CD14-positive monocyte (primary cell): ENCODE data around the gene BEST2. TPM values are rescaled to one million over a fixed set of nuclear protein-coding genes. Genes with fewer than 3 reads are reported as not detected.
A peak's percentile ranks its signal among the peaks of the same experiment; 100 is the strongest.

Source experiments
- DNase-seq, 3 donors: peaks; one replicate each; pipeline ENCODE4 v3.0.0-alpha.2; 2011 to 2022
- H2AFZ ChIP-seq: 2 replicates; pipeline ENCODE4 v1.6.0; 2012; ENCODE audit warnings: mild to moderate bottlenecking, low read depth, low read length, inconsistent platforms; ENCODE audit not compliant: insufficient read depth, poor library complexity, severe bottlenecking
- H3K27ac ChIP-seq, 2 donors: 1 replicate in 1 of 2; 2 replicates in 1 of 2; pipeline ENCODE4 v1.5.1; 2012 to 2013; ENCODE audit warnings: low read length in 2 of 2, control low read depth in 1 of 2, inconsistent platforms in 1 of 2, low read depth in 1 of 2, mild to moderate bottlenecking in 1 of 2
- H3K27me3 ChIP-seq, 2 donors: one replicate each; pipeline versions ENCODE4 v1.6.0 to v1.6.1; 2011 to 2013; ENCODE audit warnings: low read length in 2 of 2; ENCODE audit not compliant: control insufficient read depth in 2 of 2, insufficient read depth in 2 of 2
- H3K36me3 ChIP-seq, 2 donors: replicated peaks in 1 of 2; 1 replicate in 1 of 2; 2 replicates in 1 of 2; pipeline versions ENCODE4 v1.5.1 to v1.6.1; 2012 to 2013; ENCODE audit warnings: low read length in 2 of 2, control low read depth in 1 of 2, inconsistent platforms in 1 of 2, mild to moderate bottlenecking in 1 of 2; ENCODE audit not compliant: insufficient read depth in 2 of 2, control insufficient read depth in 1 of 2
- H3K4me1 ChIP-seq, 2 donors: 1 replicate in 1 of 2; 2 replicates in 1 of 2; pipeline versions ENCODE4 v1.5.1 to v1.6.1; 2012 to 2013; ENCODE audit warnings: low read length in 2 of 2, control low read depth in 1 of 2, inconsistent platforms in 1 of 2, mild to moderate bottlenecking in 1 of 2, moderate library complexity in 1 of 2; ENCODE audit not compliant: insufficient read depth in 2 of 2, control insufficient read depth in 1 of 2
- H3K4me2 ChIP-seq: replicated peaks from 2 replicates; pipeline ENCODE3; 2012; ENCODE audit warnings: low read length, moderate library complexity, mild to moderate bottlenecking; ENCODE audit not compliant: poor library complexity, severe bottlenecking; ENCODE audit errors: extremely low read depth
- H3K4me3 ChIP-seq, 3 experiments: fragments of 200-600 bp in 1 of 3; sonication (generic) in 1 of 3; replicated peaks in 1 of 3; 1 replicate in 2 of 3; 2 replicates in 1 of 3; pipeline ENCODE4 v1.5.1; 2011 to 2013; ENCODE audit warnings: low read length in 3 of 3, mild to moderate bottlenecking in 3 of 3, control low read depth in 2 of 3, low read depth in 2 of 3, inconsistent platforms in 1 of 3, moderate library complexity in 1 of 3
- H3K79me2 ChIP-seq: 2 replicates; pipeline ENCODE4 v1.6.0; 2012; ENCODE audit warnings: mild to moderate bottlenecking, control low read depth, inconsistent platforms, low read length, moderate library complexity; ENCODE audit not compliant: insufficient read depth
- H3K9ac ChIP-seq: 2 replicates; pipeline ENCODE4 v1.6.0; 2017; ENCODE audit warnings: low read length, mild to moderate bottlenecking; ENCODE audit not compliant: insufficient read depth, poor library complexity, severe bottlenecking
- H3K9me3 ChIP-seq, 2 donors: replicated peaks in 1 of 2; 1 replicate in 1 of 2; 2 replicates in 1 of 2; pipeline versions ENCODE4 v1.5.1 to v1.6.1; 2012 to 2013; ENCODE audit warnings: low read length in 2 of 2, control low read depth in 1 of 2; ENCODE audit not compliant: control insufficient read depth in 1 of 2, insufficient read depth in 1 of 2
- H4K20me1 ChIP-seq: 2 replicates; pipeline ENCODE4 v1.6.0; 2012; ENCODE audit warnings: mild to moderate bottlenecking, low read length, control low read depth, moderate library complexity; ENCODE audit not compliant: insufficient read depth
- H3K27ac Mint-ChIP-seq, 7 donors: one replicate each; pipeline ENCODE4 v1.8.0; 2020; ENCODE audit warnings: mild to moderate bottlenecking in 7 of 7, mixed read lengths in 7 of 7, moderate library complexity in 6 of 7, inconsistent platforms in 2 of 7
- H3K27me3 Mint-ChIP-seq, 3 donors: one replicate each; pipeline ENCODE4 v1.8.0; 2021 to 2022; ENCODE audit warnings: low read depth in 3 of 3, mild to moderate bottlenecking in 3 of 3, mixed read lengths in 3 of 3, moderate library complexity in 3 of 3, inconsistent platforms in 1 of 3
- H3K36me3 Mint-ChIP-seq, 2 donors: one replicate each; pipeline ENCODE4 v1.8.0; 2020; ENCODE audit warnings: mixed read lengths in 2 of 2, inconsistent platforms in 1 of 2, mild to moderate bottlenecking in 1 of 2
- H3K4me1 Mint-ChIP-seq: one replicate; pipeline ENCODE4 v1.8.0; 2020; ENCODE audit warnings: mild to moderate bottlenecking, mixed read lengths
- H3K4me3 Mint-ChIP-seq, 2 donors: one replicate each; pipeline ENCODE4 v1.8.0; 2020; ENCODE audit warnings: mild to moderate bottlenecking in 2 of 2, mixed read lengths in 2 of 2, moderate library complexity in 1 of 2
- H3K9me3 Mint-ChIP-seq, 7 donors: one replicate each; pipeline ENCODE4 v1.8.0; 2020 to 2022; ENCODE audit warnings: mixed read lengths in 7 of 7, mild to moderate bottlenecking in 6 of 7, moderate library complexity in 6 of 7, inconsistent platforms in 2 of 7
- CTCF ChIP-seq: fragments of 200-600 bp; IDR thresholded peaks from one replicate; pipeline ENCODE4 v1.8.0; 2022; ENCODE audit warnings: antibody characterized with exemption, mild to moderate bottlenecking
- WGBS: methylation state at CpG from one replicate; pipeline ENCODE4 v1.1.5; 2013; ENCODE audit warnings: missing lambda C conversion rate; ENCODE audit not compliant: insufficient coverage; 5-methylcytosine and 5-hydroxymethylcytosine counted together
- intact Hi-C, 2 donors: fragments of 100-400 bp; cut with micrococcal nuclease; formaldehyde crosslinking; loops; one replicate each; pipeline versions ENCODE4 v1.15.0 to v1.15.1; 2023
- polyA plus RNA-seq, 3 donors: library from polyadenylated mRNA; depleted of rRNA in 1 of 3; unstranded in 2 of 3; stranded (reverse) in 1 of 3; fragments of 300-500 nt in 2 of 3; fragments of >200 nt in 1 of 3; fragmentation: Illumina TruSeq in 2 of 3; gene quantifications; 1 replicate in 2 of 3; 2 replicates in 1 of 3; pipeline ENCODE4 v1.2.3, GENCODE V29; 2012 to 2021

BEST2 gene
- polyA plus RNA-seq, 3 donors, result not detected

GRCh38 chr19:12800923-12801465 is 49.4 kb downstream of the BEST2 start:
- Histone ChIP-seq H4K20me1 (peaks cover 2% of the 10 kb centered on the region), H3K4me3 (peak overlapping the region; percentile 44 to 81 (median 45)), H3K27ac (no peak overlapping the region), H3K9me3 (no peaks in the 10 kb centered on the region), H3K4me1 (peaks cover 25 to 32% of the 10 kb centered on the region in 2 donors), H3K27me3 (peaks cover 4 to 34% of the 10 kb centered on the region in 2 donors), H3K9ac (peak overlapping the region; percentile 68), H3K79me2 (no peaks in the 10 kb centered on the region), H3K4me2 (peak overlapping the region; percentile 80), H2AFZ (peak overlapping the region; percentile 84), H3K36me3 (no peaks in the 10 kb centered on the region)
- Mint-ChIP-seq H3K36me3 (peaks cover 8 to 24% of the 10 kb centered on the region in 2 donors), H3K4me1 (peaks cover 28% of the 10 kb centered on the region), H3K27me3 (peaks cover 14 to 31% (median 25%) of the 10 kb centered on the region in 3 donors), H3K4me3 (peak overlapping the region; percentile 82 to 91), H3K27ac (peak overlapping the region in 2 of 7 donors; percentile 25 to 43), H3K9me3 (peaks cover 0 to 6% (median 2%) of the 10 kb centered on the region in 7 donors)
- WGBS, result 16% methylated on average over 37 of the region's 38 CpGs
- no peak for TF ChIP-seq CTCF
- peak in 1 of 3 donors; percentile 32 for DNase-seq
- intact Hi-C loops, result no loop called here

GRCh38 chr19:12801466-12802266 is 50.1 kb downstream of the BEST2 start, which contains the start of the genes PRDX2 and THSD8:
Gene PRDX2, minus strand, starts transcription at chr19:12801800. Its CDS starts 539 bp downstream, at chr19:12801261.
Gene THSD8, plus strand, starts transcription at chr19:12802069. Its CDS starts 3 bp downstream, at chr19:12802072.
- H3K9me3 Mint-ChIP-seq, result peaks cover 0 to 6% (median 0%) of the 10 kb centered on the region in 7 donors
- no peak for TF ChIP-seq CTCF
- no peak within 1 kb of the TSS for H3K27ac ChIP-seq
- H3K9me3 ChIP-seq, result no peaks in the 10 kb centered on the region
- DNase-seq, result peak in 2 of 3 donors; percentile 29 to 37
- H3K27me3 Mint-ChIP-seq, result peaks cover 14 to 31% (median 25%) of the 10 kb centered on the region in 3 donors
- intact Hi-C loops, result no loop called here
- H3K36me3 Mint-ChIP-seq, result peaks cover 8 to 24% of the 10 kb centered on the region in 2 donors
- peaks cover 4 to 34% of the 10 kb centered on the region in 2 donors for H3K27me3 ChIP-seq
- H3K9ac ChIP-seq, result peak within 1 kb of the TSS; percentile 68
- peaks cover 26% of the 10 kb centered on the region for H3K4me1 Mint-ChIP-seq
- peak within 1 kb of the TSS; percentile 44 to 81 (median 45) for H3K4me3 ChIP-seq
- no peaks in the 10 kb centered on the region for H4K20me1 ChIP-seq
- peak within 1 kb of the TSS in 3 of 7 donors; percentile 12 to 43 (median 25) for H3K27ac Mint-ChIP-seq
- WGBS, result under 1% methylated on average over 77 of the region's 78 CpGs
- H3K4me3 Mint-ChIP-seq, result peak within 1 kb of the TSS; percentile 82 to 91
- H3K4me2 ChIP-seq, result peak within 1 kb of the TSS; percentile 80
- peak within 1 kb of the TSS; percentile 84 for H2AFZ ChIP-seq
- no peaks in the 10 kb centered on the region for H3K79me2 ChIP-seq
- H3K36me3 ChIP-seq, result no peaks in the 10 kb centered on the region
- H3K4me1 ChIP-seq, result peaks cover 23 to 33% of the 10 kb centered on the region in 2 donors
